GM12874 (cell line): ENCODE data around the gene GALNT1.

Experiments
- TF ChIP-seq, protein P1 (sequence below): IDR thresholded peaks from 2 replicates; pipeline ENCODE4 v1.5.1; 2011; ENCODE audit warnings: low read depth, mild to moderate bottlenecking, control low read depth, low read length, moderate library complexity; ENCODE audit not compliant: insufficient read depth

GALNT1 gene

DNA sequence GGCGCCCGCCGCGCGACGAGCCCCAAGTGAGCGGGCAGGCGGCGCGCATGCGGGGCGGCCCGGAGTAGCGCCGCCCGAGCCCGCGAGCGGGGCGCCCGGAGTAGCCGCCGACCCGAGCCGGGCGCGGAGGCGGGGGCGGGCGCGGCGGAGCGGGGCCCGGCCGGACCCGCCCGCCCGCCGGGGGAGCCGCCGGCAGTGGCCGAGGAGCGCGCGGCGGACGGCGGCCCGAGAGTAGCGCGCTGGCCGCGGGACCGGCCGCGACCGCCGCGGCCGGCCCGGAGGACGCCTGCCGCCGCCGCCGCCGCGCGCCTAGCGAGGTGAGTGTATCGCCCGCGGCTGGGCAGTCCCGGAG is at the start of gene GALNT1:
TSS of gene GALNT1 (plus strand) at position 195 of the 352 bp plus-strand sequence. CDS start 72,923 bp downstream, outside the sequence.
- TF ChIP-seq, protein P1, sequence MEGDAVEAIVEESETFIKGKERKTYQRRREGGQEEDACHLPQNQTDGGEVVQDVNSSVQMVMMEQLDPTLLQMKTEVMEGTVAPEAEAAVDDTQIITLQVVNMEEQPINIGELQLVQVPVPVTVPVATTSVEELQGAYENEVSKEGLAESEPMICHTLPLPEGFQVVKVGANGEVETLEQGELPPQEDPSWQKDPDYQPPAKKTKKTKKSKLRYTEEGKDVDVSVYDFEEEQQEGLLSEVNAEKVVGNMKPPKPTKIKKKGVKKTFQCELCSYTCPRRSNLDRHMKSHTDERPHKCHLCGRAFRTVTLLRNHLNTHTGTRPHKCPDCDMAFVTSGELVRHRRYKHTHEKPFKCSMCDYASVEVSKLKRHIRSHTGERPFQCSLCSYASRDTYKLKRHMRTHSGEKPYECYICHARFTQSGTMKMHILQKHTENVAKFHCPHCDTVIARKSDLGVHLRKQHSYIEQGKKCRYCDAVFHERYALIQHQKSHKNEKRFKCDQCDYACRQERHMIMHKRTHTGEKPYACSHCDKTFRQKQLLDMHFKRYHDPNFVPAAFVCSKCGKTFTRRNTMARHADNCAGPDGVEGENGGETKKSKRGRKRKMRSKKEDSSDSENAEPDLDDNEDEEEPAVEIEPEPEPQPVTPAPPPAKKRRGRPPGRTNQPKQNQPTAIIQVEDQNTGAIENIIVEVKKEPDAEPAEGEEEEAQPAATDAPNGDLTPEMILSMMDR, result no peak

DNA sequence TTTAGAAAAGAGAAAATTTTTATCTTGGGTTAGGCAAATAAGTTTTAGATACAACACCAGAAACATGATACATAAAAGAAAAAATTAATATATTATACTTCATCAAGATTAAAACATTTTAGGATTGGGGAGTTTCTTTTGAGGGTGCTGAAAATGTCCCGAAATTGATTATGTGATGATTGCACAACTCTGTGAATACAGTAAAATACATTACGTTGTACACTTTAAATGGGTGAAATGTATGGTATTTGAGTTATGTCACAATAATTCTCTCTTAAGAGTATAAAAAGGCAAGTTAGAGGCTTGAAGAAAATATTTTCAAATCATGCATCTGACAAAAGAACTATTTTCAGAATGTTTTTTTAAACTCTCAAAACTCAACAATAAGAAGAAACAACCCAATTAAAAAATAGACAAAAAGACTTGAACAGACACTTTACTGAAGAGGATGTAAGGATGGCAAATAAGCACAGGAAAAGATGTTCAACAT is 47.6 kb upstream of the GALNT1 start:
- TF ChIP-seq, protein P1, result no peak

DNA sequence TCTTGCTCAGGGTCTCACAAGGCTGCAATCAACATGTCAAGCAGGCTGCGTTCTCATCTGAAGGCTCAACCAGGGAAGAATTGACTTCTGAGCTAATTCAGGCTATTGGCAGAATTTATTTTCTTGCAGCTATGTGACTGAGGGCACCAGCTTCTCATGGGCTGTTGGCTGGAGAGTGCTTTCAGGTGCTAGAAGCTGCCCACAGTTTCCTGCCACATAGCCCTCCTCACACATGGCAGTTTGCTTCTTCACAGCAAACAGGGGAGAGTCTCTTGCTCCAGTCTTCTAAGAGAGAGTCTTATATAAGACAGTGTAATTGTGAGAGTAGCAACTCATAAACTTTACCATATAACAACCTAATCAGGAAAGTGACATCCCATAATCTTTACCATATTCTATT is 46.2 kb upstream of the GALNT1 start:
- TF ChIP-seq, protein P1, result no peak

- TF ChIP-seq, protein P1, result no peak
Observed at GRCh38 chr18:35542356-35542755, 39.2 kb upstream of the GALNT1 start.

- TF ChIP-seq, protein P1, result no peak
Observed at GRCh38 chr18:35547008-35547605, 34.4 kb upstream of the GALNT1 start.

DNA sequence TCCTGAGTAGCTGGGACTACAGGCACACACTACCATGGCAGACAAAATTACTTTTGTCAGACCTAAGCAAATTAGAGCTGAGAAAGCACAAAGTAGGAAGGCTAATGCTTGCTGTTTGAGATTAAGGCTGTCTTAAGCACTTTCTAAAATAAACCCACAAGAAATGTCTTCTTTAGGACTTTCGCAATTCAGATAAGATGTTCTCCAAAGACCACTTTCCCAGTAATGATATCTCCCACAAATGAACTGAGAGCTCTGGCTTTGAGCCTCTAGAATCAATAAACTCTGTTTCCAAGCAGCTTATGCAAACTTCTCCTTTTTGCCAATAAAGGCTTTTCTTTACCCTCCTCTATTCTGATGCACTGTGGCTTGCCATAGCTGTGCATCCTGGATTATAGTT is 32.0 kb upstream of the GALNT1 start:
- TF ChIP-seq, protein P1, result no peak

- TF ChIP-seq, protein P1, result no peak
Observed at GRCh38 chr18:35553300-35553699, 28.2 kb upstream of the GALNT1 start.

DNA sequence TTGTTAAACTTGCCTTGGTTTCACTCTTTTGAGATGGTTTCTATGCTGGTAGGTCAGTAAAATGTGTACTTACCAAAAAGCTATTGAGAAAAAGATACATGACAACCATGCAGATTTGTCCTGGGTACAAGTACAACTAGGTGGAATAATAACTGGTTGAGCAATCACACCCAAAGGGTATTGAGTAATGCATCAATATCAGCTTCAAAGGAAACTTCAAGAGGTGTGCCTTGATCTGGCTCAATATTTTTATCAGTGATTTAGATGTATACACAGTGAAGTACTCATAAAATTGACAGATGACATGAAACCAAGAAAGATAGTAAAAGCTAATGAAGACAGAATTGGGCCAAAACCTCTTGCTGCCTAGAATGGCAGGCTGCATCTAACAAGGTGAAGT is 21.7 kb upstream of the GALNT1 start:
- TF ChIP-seq, protein P1, result no peak
